ENCODE results near the gene VRK3. TPM values are rescaled to one million over a fixed set of nuclear protein-coding genes. Genes with fewer than 3 reads are reported as not detected.
"Not testable (repeated sequence)": the region's sequence is repeated elsewhere in the genome, so short reads cannot be mapped to it uniquely, and the experiment has no call there.

VRK3 gene
- total RNA-seq, 1 experiment from 2014 or later: 41.7 TPM

- peak; percentile 35 for DNase-seq (ENCODE audit: low read depth)
These were observed 70.2 kb downstream of the VRK3 start for GRCh38 chr19:49954933-49955332.

GRCh38 chr19:49954092-49954829, 70.9 kb downstream of the VRK3 start:
- no peak for DNase-seq (ENCODE audit: low read depth)

- DNase-seq (ENCODE audit: low read depth): no peak
These were observed 71.8 kb downstream of the VRK3 start for GRCh38 chr19:49953416-49953815.

- no peak for DNase-seq (ENCODE audit: low read depth)
These were observed 72.3 kb downstream of the VRK3 start for GRCh38 chr19:49952906-49953305.

GRCh38 chr19:49952479-49952836, 72.7 kb downstream of the VRK3 start:
- no peak for DNase-seq (ENCODE audit: low read depth)

GRCh38 chr19:49951806-49952478, 73.2 kb downstream of the VRK3 start:
- DNase-seq (ENCODE audit: low read depth): no peak

GRCh38 chr19:49950956-49951526, 74.1 kb downstream of the VRK3 start:
- DNase-seq (ENCODE audit: low read depth): no peak

- no peak for DNase-seq (ENCODE audit: low read depth)
These were observed 74.6 kb downstream of the VRK3 start for GRCh38 chr19:49950590-49950948.

- DNase-seq (ENCODE audit: low read depth): no peak
These were observed 75.2 kb downstream of the VRK3 start for GRCh38 chr19:49949742-49950589.

- DNase-seq (ENCODE audit: low read depth): no peak
These were observed 78.8 kb downstream of the VRK3 start for GRCh38 chr19:49946415-49946814.

GRCh38 chr19:49944567-49944966, 80.6 kb downstream of the VRK3 start:
- DNase-seq (ENCODE audit: low read depth): not testable (repeated sequence)

GRCh38 chr19:49940482-49940791, 84.7 kb downstream of the VRK3 start:
- DNase-seq (ENCODE audit: low read depth): no peak

GRCh38 chr19:49939721-49940481, 85.3 kb downstream of the VRK3 start:
- no peak for DNase-seq (ENCODE audit: low read depth)

- DNase-seq (ENCODE audit: low read depth): no peak
These were observed 86.5 kb downstream of the VRK3 start for GRCh38 chr19:49938662-49939061.

- DNase-seq (ENCODE audit: low read depth): peak; percentile 70
These were observed 87.3 kb downstream of the VRK3 start for GRCh38 chr19:49937750-49938381.

GRCh38 chr19:49936549-49936948, 88.6 kb downstream of the VRK3 start:
- DNase-seq (ENCODE audit: low read depth): no peak

- DNase-seq (ENCODE audit: low read depth): no peak
These were observed 91.5 kb downstream of the VRK3 start for GRCh38 chr19:49933643-49934042.

GRCh38 chr19:49932731-49933131, 92.4 kb downstream of the VRK3 start:
- DNase-seq (ENCODE audit: low read depth): no peak

GRCh38 chr19:49932041-49932451, 93.1 kb downstream of the VRK3 start:
- no peak for DNase-seq (ENCODE audit: low read depth)

- DNase-seq (ENCODE audit: low read depth): no peak
These were observed 93.7 kb downstream of the VRK3 start for GRCh38 chr19:49931293-49932040.
